Left renal cortex interstitium (tissue), 4 donors: Measurements from ENCODE around the gene RBFOX1. TPM values are rescaled to one million over a fixed set of nuclear protein-coding genes. Genes with fewer than 3 reads are reported as not detected.

Source experiments
- DNase-seq, 4 donors: peaks; one replicate each; pipeline ENCODE4 v3.0.0-alpha.2; 2013; ENCODE audit warnings: low read depth in 4 of 4, low spot score in 2 of 4, missing footprints in 1 of 4
- polyA plus RNA-seq, 4 donors: library from polyadenylated mRNA; unstranded; fragments of 120-200 nt; gene quantifications; one replicate each; pipeline ENCODE4 v1.2.1, GENCODE V29; 2013; ENCODE audit not compliant: insufficient read length in 4 of 4

RBFOX1 gene
- polyA plus RNA-seq = 1 to 10 TPM; 2.3 to 4.6 (median 2.6) TPM

DNA sequence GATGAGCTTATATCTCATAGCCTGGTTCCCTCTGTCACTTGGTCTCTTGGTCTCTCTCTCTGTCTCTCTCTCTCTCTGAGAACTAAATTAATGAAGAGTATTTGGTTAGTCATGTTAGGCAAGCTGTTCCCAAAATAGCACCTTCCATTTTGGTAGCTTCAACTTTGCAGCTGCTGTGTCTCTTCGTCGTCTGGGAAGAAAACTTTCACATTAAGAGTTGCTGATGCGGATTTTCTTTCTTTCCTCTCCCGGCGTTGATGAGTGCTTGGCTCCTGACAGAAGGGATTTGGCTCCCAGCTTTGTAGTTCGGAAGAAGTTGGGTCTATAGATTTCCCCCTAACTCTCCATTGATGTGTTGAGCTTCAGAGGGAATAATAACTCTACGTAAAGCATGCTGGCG, at the start of gene RBFOX1:
RBFOX1 (plus strand) TSS at position 235 of the 400 bp plus-strand sequence.
- no peak for DNase-seq

DNA sequence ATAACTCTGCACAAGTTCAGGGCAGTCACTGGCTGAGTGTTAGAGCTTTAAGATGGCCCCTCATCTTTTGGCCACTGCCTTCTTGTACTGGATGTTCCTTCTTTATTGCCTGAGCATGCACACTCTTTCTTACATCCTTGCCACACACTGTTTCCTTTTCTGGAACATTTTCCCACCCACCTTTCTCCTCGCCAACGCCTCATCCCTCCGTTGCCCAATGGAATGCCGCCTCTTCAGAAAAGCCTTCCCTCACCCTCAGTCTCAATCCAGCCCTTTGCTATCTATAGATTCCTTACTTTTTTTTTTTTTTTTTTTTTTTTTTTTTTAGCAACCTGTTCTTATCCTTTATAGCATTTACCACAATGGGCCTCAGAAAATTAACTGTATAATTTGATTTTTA, 47.9 kb upstream of the RBFOX1 start:
- DNase-seq = no peak

DNA sequence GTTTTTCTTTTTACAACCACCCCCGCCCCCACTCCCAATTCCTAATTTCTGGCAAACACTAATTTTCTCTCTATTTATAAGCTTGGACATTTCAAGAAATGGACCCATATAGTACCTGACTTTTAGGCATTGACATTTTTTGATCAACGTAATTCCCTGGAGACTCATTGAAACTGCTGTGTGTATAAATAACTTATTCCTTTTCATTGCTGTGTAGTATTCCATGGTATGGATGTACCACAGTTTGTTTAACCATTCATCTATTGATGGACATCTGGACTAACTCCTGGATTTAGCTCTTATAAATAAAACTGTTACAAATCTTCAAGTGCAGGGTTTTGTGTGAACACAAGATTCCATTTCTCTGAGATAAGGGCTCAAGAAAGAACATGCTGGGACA, 47.1 kb upstream of the RBFOX1 start:
- DNase-seq = no peak

- DNase-seq = no peak
Observed at GRCh38 chr16:7289299-7289698, 43.3 kb upstream of the RBFOX1 start.

DNA sequence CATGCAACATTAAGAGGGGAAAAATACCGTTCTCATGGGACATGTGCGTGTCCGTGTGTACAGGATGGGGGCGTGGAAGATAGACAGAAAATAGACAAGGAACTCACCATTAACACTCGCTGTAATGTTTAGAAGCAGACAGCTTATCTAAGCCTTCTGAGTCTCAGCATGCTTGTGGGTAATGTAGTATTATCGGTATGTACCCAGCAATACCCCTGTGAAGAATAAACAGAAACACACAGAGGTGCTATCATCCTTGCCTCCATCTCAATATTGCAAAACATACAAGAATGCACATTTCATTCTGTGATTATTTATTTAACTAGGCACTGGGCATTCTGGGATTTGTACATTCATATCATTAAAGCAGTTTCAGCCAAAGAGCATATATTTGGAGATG, 42.0 kb upstream of the RBFOX1 start:
- no peak for DNase-seq

DNA sequence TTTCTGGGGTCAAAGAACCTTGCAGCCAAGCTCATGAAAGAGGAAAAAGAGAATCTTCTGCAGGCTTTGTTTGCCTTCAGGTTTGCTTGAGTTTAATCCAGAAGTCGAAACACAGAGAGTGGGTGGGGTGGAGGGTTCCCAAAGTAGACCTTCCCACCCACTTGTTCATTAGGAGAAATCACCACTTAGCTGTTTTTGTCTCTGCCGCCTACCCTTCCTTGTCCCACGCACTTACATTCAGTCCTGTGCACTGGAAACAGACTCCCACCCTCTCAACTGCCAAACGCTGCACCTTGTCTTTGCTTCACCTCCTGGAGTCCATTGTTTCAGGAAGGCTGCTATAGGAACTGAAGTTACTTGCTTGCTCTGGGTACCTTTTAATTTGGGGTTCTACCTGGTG, 38.6 kb upstream of the RBFOX1 start:
- DNase-seq = no peak

- DNase-seq = no peak
Observed at GRCh38 chr16:7303052-7303610, 29.5 kb upstream of the RBFOX1 start.

- no peak for DNase-seq
Observed at GRCh38 chr16:7303660-7304200, 28.9 kb upstream of the RBFOX1 start.

DNA sequence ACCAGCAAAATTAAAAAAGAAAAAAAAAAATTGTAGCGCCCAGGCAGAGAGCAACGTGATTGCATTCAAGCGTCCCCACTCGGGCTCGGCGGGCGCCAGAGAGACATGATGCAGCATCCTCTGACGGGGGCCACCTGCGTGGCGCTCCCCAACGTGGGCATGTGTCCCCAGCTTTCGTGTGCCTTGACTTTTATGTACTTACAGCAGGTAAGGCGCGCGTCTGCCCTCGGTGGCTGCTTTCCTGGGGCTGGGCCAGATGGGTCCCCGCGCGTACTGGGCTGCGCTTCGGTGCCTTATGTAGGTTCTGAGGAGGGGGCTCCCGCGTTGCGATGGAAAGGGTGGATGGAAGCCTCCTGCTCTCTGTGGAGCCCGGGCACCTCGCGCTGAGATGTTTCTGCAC, 28.4 kb upstream of the RBFOX1 start:
- no peak for DNase-seq

DNA sequence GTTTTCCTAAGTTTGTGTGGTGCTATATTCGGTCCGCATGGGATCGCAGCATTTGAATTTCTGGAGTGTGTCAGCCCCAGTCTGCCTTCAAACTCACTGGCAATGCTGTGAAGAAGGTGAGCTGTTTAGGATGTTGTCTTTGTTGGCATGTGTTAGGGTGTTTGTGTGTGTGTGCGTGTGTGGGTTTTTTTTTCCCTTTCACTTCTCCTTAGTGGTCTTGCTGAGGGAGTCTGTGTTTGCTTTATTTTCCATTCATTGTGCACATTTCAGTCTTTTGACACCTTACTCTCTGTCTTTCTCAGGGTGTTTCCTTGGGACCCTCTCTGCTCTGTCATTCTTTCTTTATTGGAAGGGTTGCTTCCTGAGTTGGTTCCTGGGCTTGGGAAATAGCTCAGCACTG, 27.7 kb upstream of the RBFOX1 start:
- no peak for DNase-seq

DNA sequence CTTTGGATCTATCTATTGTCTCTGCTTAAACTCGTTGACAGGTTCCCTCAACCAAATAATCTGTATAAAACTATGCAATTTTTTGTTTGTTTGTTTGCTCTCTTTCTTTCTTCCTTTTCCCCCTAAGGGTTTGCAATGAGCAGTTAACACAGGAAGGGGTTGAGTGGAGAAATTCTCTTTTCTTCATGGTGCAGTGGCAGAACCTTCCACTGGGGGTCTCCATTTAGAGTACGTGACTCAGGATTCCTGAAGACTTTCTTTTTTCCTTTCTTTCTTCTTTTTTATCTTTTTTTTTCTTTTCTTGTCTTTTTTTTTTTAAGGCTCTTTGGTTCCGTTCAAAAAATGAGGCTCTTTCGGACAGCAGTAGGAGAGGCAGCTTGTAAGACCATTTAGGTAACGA, 19.5 kb upstream of the RBFOX1 start:
- no peak for DNase-seq

GRCh38 chr16:7314163-7314562, 18.5 kb upstream of the RBFOX1 start:
- no peak for DNase-seq

- no peak for DNase-seq
Observed at GRCh38 chr16:7315813-7316212, 16.8 kb upstream of the RBFOX1 start.

DNA sequence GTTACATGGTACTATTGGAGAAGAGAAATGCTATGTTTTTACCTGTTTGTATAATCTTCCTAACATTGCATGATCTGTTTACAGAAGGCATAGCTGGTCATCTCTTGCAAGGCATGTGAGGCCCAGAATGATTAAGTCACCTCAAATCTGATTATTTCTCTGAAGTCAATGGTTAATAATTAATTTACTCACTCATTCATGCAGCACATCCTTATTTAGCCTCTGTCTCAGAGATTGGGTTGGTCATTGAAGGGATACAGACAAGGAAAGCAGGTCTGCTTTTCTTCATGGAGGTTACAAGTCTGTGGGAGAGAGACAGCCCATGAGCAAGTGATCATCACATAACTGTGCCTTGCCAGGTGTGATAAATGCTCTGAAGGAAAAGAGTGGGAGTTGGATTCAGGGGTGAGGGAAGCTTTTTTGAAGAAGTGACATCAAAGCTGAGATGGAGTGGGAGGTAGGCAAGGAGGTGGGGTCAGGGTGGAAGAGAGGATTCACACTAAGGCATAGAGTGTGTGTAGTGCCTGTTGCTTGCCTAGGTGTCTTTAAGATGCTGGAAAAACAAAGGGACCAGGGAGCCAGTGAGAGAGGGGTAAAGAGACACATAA, 16.3 kb upstream of the RBFOX1 start:
- DNase-seq = no peak

DNA sequence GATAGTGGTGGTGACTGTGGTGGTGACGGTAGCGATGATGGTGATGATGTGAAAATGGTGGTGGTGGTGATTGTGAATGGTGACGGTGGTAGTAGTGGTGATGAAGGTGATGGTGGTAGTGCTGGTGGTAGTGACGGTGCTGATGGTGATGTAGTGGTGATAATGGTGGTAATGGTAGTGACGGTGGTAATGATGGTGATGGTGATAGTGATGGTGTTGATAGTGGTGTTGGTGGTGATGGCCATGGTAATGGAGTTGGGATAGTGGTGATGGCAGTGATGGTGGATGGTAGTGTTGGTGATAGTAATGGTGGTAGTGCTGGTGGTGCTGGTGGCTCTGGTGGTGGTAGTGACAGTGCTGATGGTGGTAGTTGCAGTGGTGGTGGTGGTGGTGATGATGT, 14.7 kb upstream of the RBFOX1 start:
- DNase-seq = no peak

DNA sequence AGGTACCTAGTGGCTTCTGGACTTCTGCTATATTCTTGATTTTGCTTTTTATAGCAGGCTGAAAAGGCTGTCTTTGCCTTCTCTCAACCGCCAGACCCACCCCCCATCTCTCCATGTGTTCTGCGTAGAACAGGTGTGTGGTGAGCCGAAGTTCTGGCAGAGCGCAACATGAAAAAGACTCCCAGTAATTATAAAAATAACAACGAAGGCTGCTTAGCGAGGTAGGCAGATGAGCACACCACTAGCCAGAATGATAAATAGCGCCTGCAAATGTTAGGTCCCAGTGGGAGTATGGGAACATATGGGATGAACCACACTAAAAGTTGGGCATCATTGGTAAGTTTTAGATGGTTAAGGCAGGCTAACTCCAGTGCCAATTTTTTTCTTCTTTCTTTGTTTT, 14.0 kb upstream of the RBFOX1 start:
- no peak for DNase-seq

DNA sequence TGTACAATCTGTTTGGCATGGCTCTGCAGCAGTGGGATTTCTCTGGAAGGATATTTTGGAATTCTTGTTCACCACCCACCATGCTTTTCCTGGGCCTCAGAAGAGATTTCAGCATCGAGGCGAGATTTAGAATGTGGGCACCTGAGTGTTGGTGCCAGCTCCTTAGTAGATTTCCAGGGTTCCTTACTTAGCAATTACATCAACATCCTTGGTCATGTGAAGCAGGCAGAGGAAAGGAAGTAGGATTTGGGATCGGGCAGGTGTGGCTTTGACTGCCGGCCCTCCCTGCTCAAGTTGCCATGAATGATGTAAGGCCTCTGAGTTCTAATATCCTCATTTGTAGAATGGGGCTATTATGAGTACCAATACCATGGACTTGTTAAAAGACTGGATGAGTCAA, 13.1 kb upstream of the RBFOX1 start:
- DNase-seq = no peak

DNA sequence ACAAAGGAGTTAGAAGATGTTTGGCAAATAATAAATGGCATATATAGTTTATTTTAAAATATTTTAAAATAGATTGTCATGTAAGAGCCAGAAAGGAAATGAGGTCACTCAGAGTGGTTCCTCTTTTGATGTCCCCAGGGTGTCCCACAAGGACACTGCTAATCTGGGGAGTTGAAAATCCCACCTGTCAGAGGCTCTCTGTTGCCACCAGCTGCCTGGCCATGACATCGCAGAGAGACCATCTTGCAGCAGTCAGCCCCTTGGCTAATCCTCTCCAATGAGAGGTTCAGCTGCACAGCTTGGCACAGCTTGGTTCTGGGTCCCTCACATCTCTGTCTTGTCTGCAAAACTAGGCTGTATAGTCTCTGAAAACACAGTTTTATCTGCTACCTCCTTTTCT, 11.0 kb upstream of the RBFOX1 start:
- no peak for DNase-seq

- DNase-seq = no peak
Observed at GRCh38 chr16:7324321-7324720, 8.3 kb upstream of the RBFOX1 start.

GRCh38 chr16:7325834-7326233, 6.8 kb upstream of the RBFOX1 start:
- DNase-seq = no peak

- no peak for DNase-seq
Observed at GRCh38 chr16:7330709-7331108, 1.9 kb upstream of the RBFOX1 start.

- DNase-seq = no peak
Observed at GRCh38 chr16:7331997-7332396, 648 bp upstream of the RBFOX1 start.
